ENCODE results near the gene ASB13. TPM values are rescaled to one million over a fixed set of nuclear protein-coding genes. Genes with fewer than 3 reads are reported as not detected.

Gene ASB13
- total RNA-seq, 1 experiment from 2014 or later = 25.9 TPM

DNA sequence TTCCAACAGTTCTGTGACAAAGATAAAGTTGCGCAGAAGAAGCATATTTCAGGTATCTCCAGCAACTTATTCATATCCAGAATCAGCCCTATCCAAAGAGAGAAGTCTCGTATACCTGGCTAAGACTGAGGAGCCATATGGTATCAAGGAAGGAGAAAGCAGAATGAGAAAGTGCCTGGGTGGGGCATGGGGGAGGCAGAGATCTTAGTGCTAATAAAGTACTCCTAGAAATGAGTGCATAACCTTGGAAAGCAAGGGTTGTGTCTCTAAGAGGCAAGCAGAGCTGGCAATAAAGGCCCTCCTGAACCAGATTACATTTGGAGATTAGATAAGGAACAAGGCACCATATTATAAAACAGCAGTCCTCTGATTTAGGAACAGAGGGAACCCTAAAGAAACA lies 30.9 kb upstream of the ASB13 start:
- TF ChIP-seq TCF7L2 (IDR thresholded peaks at IDR 0.05; ENCODE audit: borderline replicate concordance, extremely low read depth, insufficient read depth, insufficient read length) (no peak), MAX (IDR thresholded peaks at IDR 0.05) (no peak), ZNF274 (IDR thresholded peaks at IDR 0.05; ENCODE audit: low read depth, low read length) (no peak), ZFX (IDR thresholded peaks at IDR 0.05) (no peak), RAD21 (IDR thresholded peaks at IDR 0.05; ENCODE audit: low read depth) (no peak), POLR2A (IDR thresholded peaks at IDR 0.05; ENCODE audit: borderline replicate concordance, extremely low read depth, insufficient read depth, insufficient read length) (no peak), SP1 (IDR thresholded peaks at IDR 0.05; ENCODE audit: low read depth) (no peak), JUND (IDR thresholded peaks at IDR 0.05) (no peak), EZH2 (IDR thresholded peaks at IDR 0.05) (no peak), FOSL1 (IDR thresholded peaks at IDR 0.05; ENCODE audit: low read depth) (no peak), EGR1 (IDR thresholded peaks at IDR 0.05; ENCODE audit: low read depth) (no peak), CEBPB (IDR thresholded peaks at IDR 0.05; ENCODE audit: low read depth) (no peak), ELF1 (IDR thresholded peaks at IDR 0.05; ENCODE audit: borderline replicate concordance, low read depth) (no peak), SIN3A (IDR thresholded peaks at IDR 0.05; ENCODE audit: low read depth) (no peak), EZH2phosphoT487 (IDR thresholded peaks at IDR 0.05; ENCODE audit: borderline replicate concordance) (no peak), CTCF (IDR thresholded peaks at IDR 0.05 in 2 of 3, conservative IDR thresholded peaks at IDR 0.05 in 1 of 3; ENCODE audit: borderline replicate concordance in 1 of 3, insufficient read depth in 1 of 3, low read depth in 2 of 3, low read length in 2 of 3) (no peak)
- TF ChIP-seq, protein P1, sequence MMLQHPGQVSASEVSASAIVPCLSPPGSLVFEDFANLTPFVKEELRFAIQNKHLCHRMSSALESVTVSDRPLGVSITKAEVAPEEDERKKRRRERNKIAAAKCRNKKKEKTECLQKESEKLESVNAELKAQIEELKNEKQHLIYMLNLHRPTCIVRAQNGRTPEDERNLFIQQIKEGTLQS (IDR thresholded peaks at IDR 0.05) = no peak
- TF ChIP-seq, protein P2, sequence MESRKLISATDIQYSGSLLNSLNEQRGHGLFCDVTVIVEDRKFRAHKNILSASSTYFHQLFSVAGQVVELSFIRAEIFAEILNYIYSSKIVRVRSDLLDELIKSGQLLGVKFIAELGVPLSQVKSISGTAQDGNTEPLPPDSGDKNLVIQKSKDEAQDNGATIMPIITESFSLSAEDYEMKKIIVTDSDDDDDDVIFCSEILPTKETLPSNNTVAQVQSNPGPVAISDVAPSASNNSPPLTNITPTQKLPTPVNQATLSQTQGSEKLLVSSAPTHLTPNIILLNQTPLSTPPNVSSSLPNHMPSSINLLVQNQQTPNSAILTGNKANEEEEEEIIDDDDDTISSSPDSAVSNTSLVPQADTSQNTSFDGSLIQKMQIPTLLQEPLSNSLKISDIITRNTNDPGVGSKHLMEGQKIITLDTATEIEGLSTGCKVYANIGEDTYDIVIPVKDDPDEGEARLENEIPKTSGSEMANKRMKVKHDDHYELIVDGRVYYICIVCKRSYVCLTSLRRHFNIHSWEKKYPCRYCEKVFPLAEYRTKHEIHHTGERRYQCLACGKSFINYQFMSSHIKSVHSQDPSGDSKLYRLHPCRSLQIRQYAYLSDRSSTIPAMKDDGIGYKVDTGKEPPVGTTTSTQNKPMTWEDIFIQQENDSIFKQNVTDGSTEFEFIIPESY (IDR thresholded peaks at IDR 0.05; ENCODE audit: extremely low read depth, insufficient replicate concordance, low read length) = no peak
- Histone ChIP-seq H3K9ac (ENCODE audit: low read length) (no peak overlapping the region), H3K4me2 (ENCODE audit: low read length) (no peak overlapping the region), H3K4me3 (replicated peaks in 1 of 2; ENCODE audit: low read depth in 1 of 2, low read length in 2 of 2) (no peak overlapping the region), H2AFZ (ENCODE audit: low read depth, low read length, poor library complexity, severe bottlenecking) (no peak overlapping the region), H3K9me3 (ENCODE audit: control insufficient read depth in 1 of 2, insufficient read depth in 1 of 2, low read depth in 1 of 2, low read length in 2 of 2) (no peaks in the 10 kb centered on the region), H3K36me3 (ENCODE audit: control insufficient read depth in 1 of 2, insufficient read depth in 2 of 2, low read length in 2 of 2) (no peaks in the 10 kb centered on the region), H3K4me1 (ENCODE audit: control insufficient read depth in 1 of 2, insufficient read depth in 2 of 2, low read length in 2 of 2) (no peaks in the 10 kb centered on the region), H3K27me3 (ENCODE audit: insufficient read depth, low read length) (no peaks in the 10 kb centered on the region), H3K27ac (ENCODE audit: low read depth, low read length) (no peak overlapping the region), H3K9me2 (ENCODE audit: insufficient read depth) (no peaks in the 10 kb centered on the region), H3K79me2 (ENCODE audit: insufficient read depth, low read length) (peaks cover 100% of the 10 kb centered on the region), H4K20me1 (ENCODE audit: insufficient read depth) (peaks cover 19% of the 10 kb centered on the region; the same call in 1 of the 2 replicates)
- POLR2A ChIA-PET = no interaction called here
- CTCF ChIA-PET = no interaction called here
- DNase-seq (ENCODE audit: low read depth, low spot score) (no peak), ATAC-seq (no peak)
- intact Hi-C loops (cut with micrococcal nuclease) = no loop called here
- BruUV-seq (replicated peaks) = no TSS peak
- RAD21 ChIA-PET (ENCODE audit: low non-redundant PET in 1 of 2, low total read pairs in 2 of 2, uncharacterized antibody in 2 of 2, unreplicated experiment in 2 of 2) = no interaction called here

Data from HCT116 (cell line).